MM.1S (cell line): Measurements from ENCODE around the gene ALG6.

ENCODE experiments used
- DNase-seq: peaks from one replicate; pipeline ENCODE4 v3.0.0-alpha.2; 2015
- H2AFZ ChIP-seq: fragments of 300-600 bp; sonication (generic); 2 replicates; pipeline ENCODE4 v1.6.0; 2016; ENCODE audit warnings: antibody characterized with exemption, low read length
- H3F3A ChIP-seq: fragments of 300-600 bp; sonication (generic); 2 replicates; pipeline ENCODE4 v1.6.1; 2016; ENCODE audit warnings: mild to moderate bottlenecking, antibody characterized with exemption, low read length, moderate library complexity, mixed read lengths; ENCODE audit not compliant: insufficient read depth
- H3K27ac ChIP-seq: fragments of 300-600 bp; sonication (generic); 2 replicates; pipeline ENCODE4 v1.5.1; 2016; ENCODE audit warnings: mild to moderate bottlenecking, low read length
- H3K27me3 ChIP-seq: fragments of 300-600 bp; sonication (generic); replicated peaks from 2 replicates; pipeline ENCODE4 v1.6.0; 2016; ENCODE audit warnings: low read length; ENCODE audit not compliant: insufficient read depth
- H3K36me3 ChIP-seq: fragments of 300-600 bp; sonication (generic); replicated peaks from 2 replicates; pipeline ENCODE4 v1.6.1; 2016; ENCODE audit warnings: mild to moderate bottlenecking, low read length, mixed read lengths; ENCODE audit not compliant: insufficient read depth
- H3K4me1 ChIP-seq: fragments of 300-600 bp; sonication (generic); 2 replicates; pipeline ENCODE4 v1.6.1; 2016; ENCODE audit warnings: low read length, mixed read lengths
- H3K4me2 ChIP-seq: fragments of 300-600 bp; sonication (generic); 2 replicates; pipeline ENCODE4 v1.6.0; 2016; ENCODE audit warnings: low read depth, low read length
- H3K4me3 ChIP-seq: fragments of 300-600 bp; sonication (generic); 2 replicates; pipeline ENCODE4 v1.5.1; 2016; ENCODE audit warnings: low read length, mixed read lengths
- H3K79me2 ChIP-seq: fragments of 300-600 bp; sonication (generic); 2 replicates; pipeline ENCODE4 v1.6.1; 2016; ENCODE audit warnings: mixed run types, low read length, mixed read lengths
- H3K9ac ChIP-seq: fragments of 300-600 bp; sonication (generic); 2 replicates; pipeline ENCODE4 v1.6.1; 2016; ENCODE audit warnings: low read length, mixed read lengths
- H3K9me2 ChIP-seq: fragments of 300-600 bp; sonication (generic); replicated peaks from 2 replicates; pipeline ENCODE4 v1.6.1; 2016; ENCODE audit warnings: mild to moderate bottlenecking, low read length, mixed read lengths; ENCODE audit not compliant: insufficient read depth
- H3K9me3 ChIP-seq: fragments of 300-600 bp; sonication (generic); replicated peaks from 2 replicates; pipeline ENCODE4 v1.6.1; 2016; ENCODE audit warnings: mild to moderate bottlenecking, low read length, mixed read lengths; ENCODE audit not compliant: insufficient read depth
- H4K20me1 ChIP-seq: fragments of 300-600 bp; sonication (generic); 2 replicates; pipeline ENCODE4 v1.6.1; 2016; ENCODE audit warnings: mild to moderate bottlenecking, low read length, moderate library complexity, mixed read lengths; ENCODE audit not compliant: insufficient read depth
- CTCF ChIP-seq: fragments of 300-600 bp; sonication (generic); IDR thresholded peaks from 2 replicates; pipeline ENCODE4 v1.5.1; 2016; ENCODE audit warnings: antibody characterized with exemption, low read length, mixed read lengths
- EZH2 ChIP-seq: fragments of 300-600 bp; sonication (generic); optimal IDR thresholded peaks from 2 replicates; pipeline ENCODE3; 2017; ENCODE audit warnings: low read depth, mild to moderate bottlenecking, antibody characterized with exemption, low read length, mixed read lengths
- EZH2phosphoT487 ChIP-seq: fragments of 300-600 bp; sonication (generic); IDR thresholded peaks from 2 replicates; pipeline ENCODE4 v1.6.1; 2018; ENCODE audit warnings: antibody characterized with exemption, low read length

Gene ALG6

GRCh38 chr1:63401945-63402344 lies 34.5 kb downstream of the ALG6 start:
- DNase-seq, result no peak
- Histone ChIP-seq H3K4me2 (no peak overlapping the region), H3K27ac (no peak overlapping the region), H3K27me3 (no peaks in the 10 kb centered on the region), H3K9ac (no peak overlapping the region), H3K79me2 (no peaks in the 10 kb centered on the region), H3K9me2 (no peaks in the 10 kb centered on the region), H3K36me3 (no peaks in the 10 kb centered on the region), H3K4me3 (no peak overlapping the region), H2AFZ (no peak overlapping the region), H3K9me3 (no peaks in the 10 kb centered on the region), H4K20me1 (no peaks in the 10 kb centered on the region), H3K4me1 (no peaks in the 10 kb centered on the region), H3F3A (no peaks in the 10 kb centered on the region)
- TF ChIP-seq EZH2 (no peak), EZH2phosphoT487 (no peak), CTCF (no peak)

- no peak for DNase-seq
- no peaks in the 10 kb centered on the region for H3F3A ChIP-seq
- H3K4me3 ChIP-seq, result no peak overlapping the region
- H2AFZ ChIP-seq, result no peak overlapping the region
- no peak overlapping the region for H3K4me2 ChIP-seq
- H3K27me3 ChIP-seq, result no peaks in the 10 kb centered on the region
- H3K9me3 ChIP-seq, result no peaks in the 10 kb centered on the region
- no peak overlapping the region for H3K27ac ChIP-seq
- TF ChIP-seq CTCF (no peak), EZH2 (no peak), EZH2phosphoT487 (no peak)
- no peaks in the 10 kb centered on the region for H3K9me2 ChIP-seq
- no peaks in the 10 kb centered on the region for H3K79me2 ChIP-seq
- H4K20me1 ChIP-seq, result no peaks in the 10 kb centered on the region
- no peaks in the 10 kb centered on the region for H3K4me1 ChIP-seq
- H3K36me3 ChIP-seq, result no peaks in the 10 kb centered on the region
- H3K9ac ChIP-seq, result no peak overlapping the region
These were observed 36.0 kb downstream of the ALG6 start for GRCh38 chr1:63403386-63403785.

GRCh38 chr1:63405021-63405420 lies 37.6 kb downstream of the ALG6 start:
- Histone ChIP-seq H3K4me1 (no peaks in the 10 kb centered on the region), H2AFZ (no peak overlapping the region), H3K9ac (no peak overlapping the region), H3K27ac (no peak overlapping the region), H3K4me2 (no peak overlapping the region), H3F3A (no peaks in the 10 kb centered on the region), H3K79me2 (no peaks in the 10 kb centered on the region), H3K9me2 (no peaks in the 10 kb centered on the region), H3K4me3 (no peak overlapping the region), H3K9me3 (no peaks in the 10 kb centered on the region), H3K27me3 (no peaks in the 10 kb centered on the region), H3K36me3 (no peaks in the 10 kb centered on the region), H4K20me1 (no peaks in the 10 kb centered on the region)
- no peak for DNase-seq
- TF ChIP-seq EZH2phosphoT487 (no peak), CTCF (no peak), EZH2 (no peak)

GRCh38 chr1:63405987-63406386 lies 38.6 kb downstream of the ALG6 start:
- no peak overlapping the region for H2AFZ ChIP-seq
- no peak for DNase-seq
- H3F3A ChIP-seq, result no peaks in the 10 kb centered on the region
- H4K20me1 ChIP-seq, result no peaks in the 10 kb centered on the region
- no peak overlapping the region for H3K27ac ChIP-seq
- no peaks in the 10 kb centered on the region for H3K4me1 ChIP-seq
- H3K9ac ChIP-seq, result no peak overlapping the region
- no peaks in the 10 kb centered on the region for H3K9me2 ChIP-seq
- no peaks in the 10 kb centered on the region for H3K79me2 ChIP-seq
- H3K36me3 ChIP-seq, result no peaks in the 10 kb centered on the region
- H3K27me3 ChIP-seq, result no peaks in the 10 kb centered on the region
- H3K4me2 ChIP-seq, result no peak overlapping the region
- no peaks in the 10 kb centered on the region for H3K9me3 ChIP-seq
- H3K4me3 ChIP-seq, result no peak overlapping the region
- TF ChIP-seq CTCF (no peak), EZH2 (no peak), EZH2phosphoT487 (no peak)
